GM12874 (cell line): ENCODE results near the gene WSCD2.

Source experiments
- TF ChIP-seq, protein P1 (sequence below): IDR thresholded peaks from 2 replicates; pipeline ENCODE4 v1.5.1; 2011; ENCODE audit warnings: low read depth, mild to moderate bottlenecking, control low read depth, low read length, moderate library complexity; ENCODE audit not compliant: insufficient read depth

The WSCD2 gene

DNA sequence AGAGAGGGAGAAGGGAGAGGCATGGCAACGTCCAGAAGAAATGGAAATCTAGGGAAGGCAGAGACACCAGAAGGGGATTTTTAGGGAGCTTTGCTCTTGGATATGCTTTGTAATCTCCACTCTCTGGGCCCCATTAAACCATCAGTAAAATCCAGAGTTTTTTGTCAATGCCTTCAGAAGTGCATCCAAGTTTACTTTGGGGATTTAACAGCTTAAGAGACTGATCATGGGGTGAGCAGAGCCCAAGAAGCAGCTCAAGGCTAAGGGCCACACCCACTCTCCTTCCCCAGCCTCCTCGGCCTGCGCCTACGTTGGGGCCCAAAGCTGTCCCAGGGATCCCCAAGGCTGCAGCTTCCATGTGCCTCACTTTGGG lies 37.4 kb upstream of the WSCD2 start:
- TF ChIP-seq, protein P1, sequence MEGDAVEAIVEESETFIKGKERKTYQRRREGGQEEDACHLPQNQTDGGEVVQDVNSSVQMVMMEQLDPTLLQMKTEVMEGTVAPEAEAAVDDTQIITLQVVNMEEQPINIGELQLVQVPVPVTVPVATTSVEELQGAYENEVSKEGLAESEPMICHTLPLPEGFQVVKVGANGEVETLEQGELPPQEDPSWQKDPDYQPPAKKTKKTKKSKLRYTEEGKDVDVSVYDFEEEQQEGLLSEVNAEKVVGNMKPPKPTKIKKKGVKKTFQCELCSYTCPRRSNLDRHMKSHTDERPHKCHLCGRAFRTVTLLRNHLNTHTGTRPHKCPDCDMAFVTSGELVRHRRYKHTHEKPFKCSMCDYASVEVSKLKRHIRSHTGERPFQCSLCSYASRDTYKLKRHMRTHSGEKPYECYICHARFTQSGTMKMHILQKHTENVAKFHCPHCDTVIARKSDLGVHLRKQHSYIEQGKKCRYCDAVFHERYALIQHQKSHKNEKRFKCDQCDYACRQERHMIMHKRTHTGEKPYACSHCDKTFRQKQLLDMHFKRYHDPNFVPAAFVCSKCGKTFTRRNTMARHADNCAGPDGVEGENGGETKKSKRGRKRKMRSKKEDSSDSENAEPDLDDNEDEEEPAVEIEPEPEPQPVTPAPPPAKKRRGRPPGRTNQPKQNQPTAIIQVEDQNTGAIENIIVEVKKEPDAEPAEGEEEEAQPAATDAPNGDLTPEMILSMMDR: no peak

DNA sequence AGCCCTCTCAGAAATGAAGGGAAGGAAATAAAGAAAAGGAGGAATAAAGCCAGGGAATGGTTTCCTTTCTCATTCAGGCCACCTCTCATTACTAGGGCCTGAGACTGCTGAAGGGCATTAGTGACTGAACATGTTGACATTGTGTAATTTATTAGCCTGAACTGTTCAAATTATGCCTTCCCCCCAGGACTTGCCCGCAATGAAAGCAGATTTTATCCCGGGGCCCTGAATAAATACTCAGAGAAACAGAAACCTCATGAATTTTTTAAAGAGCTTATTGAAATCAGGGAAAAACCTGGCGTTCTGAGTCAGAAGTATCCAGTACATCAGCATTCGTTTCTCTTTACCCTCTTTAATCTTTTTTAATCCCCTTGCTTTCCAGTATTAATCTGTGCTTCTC lies 35.9 kb upstream of the WSCD2 start:
- TF ChIP-seq, protein P1: no peak

DNA sequence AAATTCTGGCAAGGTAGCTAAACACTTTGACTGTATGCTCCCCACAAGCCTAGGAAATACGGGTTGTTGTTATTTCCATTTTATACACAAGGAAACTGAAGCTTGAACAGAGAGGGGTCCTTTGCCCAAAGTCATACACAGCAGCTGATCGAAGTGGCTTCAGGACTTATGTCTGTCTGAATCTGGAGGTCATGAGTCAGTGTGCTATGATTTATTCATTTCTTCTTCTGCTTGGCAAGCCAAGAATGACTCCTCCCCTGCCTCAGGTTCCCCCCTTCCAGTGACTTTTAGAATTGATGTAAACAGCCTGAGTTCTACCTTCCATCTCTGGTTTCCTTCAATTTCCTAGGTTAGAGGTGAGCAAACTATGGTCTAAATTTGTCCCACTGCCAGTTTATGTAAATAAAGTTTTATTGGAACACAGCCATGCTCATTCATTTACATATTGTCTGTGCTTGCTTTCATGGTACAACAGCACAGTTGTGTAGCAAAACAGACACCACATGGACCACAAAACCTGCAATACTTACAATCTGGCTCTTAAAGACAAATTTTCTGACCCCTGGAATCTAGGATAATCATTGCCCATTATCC lies 34.9 kb upstream of the WSCD2 start:
- TF ChIP-seq, protein P1: no peak

DNA sequence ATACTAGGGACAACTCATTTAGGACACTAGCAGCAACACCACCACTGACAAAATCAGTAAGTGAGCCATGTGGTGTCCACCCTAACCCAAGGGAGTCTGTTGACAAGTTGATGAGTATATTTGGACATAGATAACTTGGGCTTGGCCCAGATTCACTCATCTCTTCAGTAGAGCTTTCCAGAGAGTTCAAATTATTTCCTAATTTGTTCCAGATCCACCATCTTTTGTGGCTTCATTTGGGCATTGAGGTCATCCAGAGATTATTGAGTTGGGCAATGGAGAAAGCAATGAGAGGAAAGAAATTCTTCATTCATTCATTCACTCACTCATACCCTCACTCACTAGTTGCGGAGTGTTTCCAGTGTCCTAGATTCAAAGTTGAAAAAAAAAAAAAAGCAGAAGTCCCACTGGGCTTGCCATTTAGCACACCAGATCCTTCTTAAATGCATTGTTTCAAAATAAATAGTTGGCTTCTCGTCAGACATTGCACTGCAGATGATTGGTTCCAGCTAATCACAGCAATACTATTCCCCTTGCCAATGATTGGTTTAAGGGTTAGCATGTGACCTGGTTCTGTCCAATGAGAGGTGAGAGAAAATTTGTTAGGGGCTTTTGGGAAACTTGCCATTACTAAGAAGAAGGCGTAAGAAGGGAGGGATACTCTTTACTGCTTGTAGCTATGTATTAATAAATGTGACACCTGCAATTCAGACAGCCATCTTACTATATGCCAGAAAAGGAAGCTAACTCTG lies 31.8 kb upstream of the WSCD2 start:
- TF ChIP-seq, protein P1: no peak

DNA sequence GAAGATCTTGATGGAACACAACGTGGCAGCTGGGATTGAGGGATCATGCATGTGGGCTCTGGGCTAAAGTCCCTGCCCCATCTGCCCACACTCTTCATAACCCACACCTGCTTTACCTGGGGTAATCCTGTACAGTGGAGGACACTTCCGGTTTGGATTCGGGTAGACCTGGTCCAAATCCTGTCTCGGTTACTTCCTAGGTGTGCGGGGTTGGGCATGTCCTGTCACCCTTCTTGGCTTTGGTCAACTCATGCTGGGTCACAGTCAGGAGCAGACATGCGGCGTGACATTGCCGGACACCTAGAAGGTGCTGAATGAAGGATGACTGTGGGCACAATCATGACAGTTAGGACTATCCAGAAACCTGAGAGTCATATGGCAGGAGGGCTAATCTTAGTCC lies 30.7 kb upstream of the WSCD2 start:
- TF ChIP-seq, protein P1: no peak

DNA sequence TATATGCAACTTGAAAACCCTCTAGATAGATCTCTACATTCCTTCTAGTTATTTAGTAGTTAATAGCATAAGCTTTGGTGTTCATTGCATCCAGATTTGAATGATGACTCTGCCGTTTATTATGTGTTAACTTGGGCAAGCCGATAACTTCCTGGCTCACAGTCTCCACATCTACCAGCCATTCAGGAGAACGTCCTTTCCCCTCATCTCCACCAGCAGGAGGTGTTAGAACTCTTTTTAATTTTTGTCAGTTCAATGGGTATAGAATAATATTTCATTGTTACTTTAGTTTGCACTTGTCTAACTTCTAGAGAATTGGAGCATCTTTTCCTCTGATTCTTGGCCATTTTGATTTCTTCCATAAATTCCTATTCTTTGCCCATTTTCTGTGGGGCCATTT lies 30.0 kb upstream of the WSCD2 start:
- TF ChIP-seq, protein P1: no peak

DNA sequence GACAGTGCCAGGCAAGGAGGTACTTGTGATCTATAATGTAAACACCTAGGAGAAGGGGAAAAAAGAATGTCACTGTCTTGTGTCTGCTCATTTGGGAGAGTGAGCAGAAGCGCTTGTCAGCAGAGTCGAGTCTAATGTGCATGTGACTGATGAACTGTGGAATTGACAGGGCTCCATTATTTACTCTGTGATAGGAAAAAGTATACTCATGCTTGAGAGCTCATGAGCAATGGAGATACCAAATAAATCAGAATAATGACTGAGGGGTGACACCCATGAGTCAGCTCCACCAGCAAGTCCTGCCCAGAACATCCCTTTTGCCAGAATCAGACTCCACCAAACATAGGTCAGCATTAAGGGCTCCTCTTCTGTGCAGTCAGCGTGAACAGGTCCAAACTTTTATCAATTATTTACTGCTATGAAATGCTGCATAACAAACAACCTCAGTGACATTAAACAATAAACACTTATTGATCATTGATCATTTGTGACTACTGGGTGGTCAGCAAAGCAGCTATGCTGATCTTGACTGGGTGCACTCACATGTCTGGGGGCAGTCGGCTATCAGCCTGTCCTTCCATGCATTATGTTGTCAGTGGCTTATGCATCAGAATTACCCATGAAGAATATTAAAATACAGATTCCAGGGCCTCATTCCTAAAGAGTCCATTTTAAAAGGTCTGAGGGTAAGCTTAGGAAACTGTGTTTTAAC lies 29.2 kb upstream of the WSCD2 start:
- TF ChIP-seq, protein P1: no peak
